ES-I3 (cell line): Measurements from ENCODE around the gene JPH2.

Experiments used
- H3K36me3 ChIP-seq: 2 replicates; pipeline ENCODE4 v1.6.1; 2013; ENCODE audit warnings: mild to moderate bottlenecking, low read length, control low read depth, moderate library complexity; ENCODE audit not compliant: insufficient read depth
- H3K4me1 ChIP-seq: 2 replicates; pipeline ENCODE4 v1.6.1; 2013; ENCODE audit warnings: mild to moderate bottlenecking, control low read depth, low read length; ENCODE audit not compliant: insufficient read depth
- H3K9ac ChIP-seq: 2 replicates; pipeline ENCODE4 v1.6.1; 2013; ENCODE audit warnings: low read depth, mild to moderate bottlenecking, low read length, moderate library complexity
- H3K9me3 ChIP-seq: 2 replicates; pipeline ENCODE4 v1.6.1; 2013; ENCODE audit warnings: mild to moderate bottlenecking, low read length, moderate library complexity; ENCODE audit not compliant: control insufficient read depth, insufficient read depth

JPH2 gene

GRCh38 chr20:44170816-44171410 is 16.1 kb downstream of the JPH2 start:
- H3K4me1 ChIP-seq: peaks cover 15% of the 10 kb centered on the region; the same call in 1 of the 2 replicates

GRCh38 chr20:44167736-44168135 is 19.3 kb downstream of the JPH2 start:
- peaks cover 28% of the 10 kb centered on the region for H3K4me1 ChIP-seq

More at GRCh38 chr20:44170816-44171410, 16.1 kb downstream of the JPH2 start:
- Histone ChIP-seq H3K9ac (no peak overlapping the region), H3K9me3 (no peaks in the 10 kb centered on the region), H3K36me3 (no peaks in the 10 kb centered on the region)

GRCh38 chr20:44166477-44166876 is 20.5 kb downstream of the JPH2 start:
- H3K4me1 ChIP-seq: peaks cover 23% of the 10 kb centered on the region
- H3K9ac ChIP-seq: no peak overlapping the region
- H3K36me3 ChIP-seq: no peaks in the 10 kb centered on the region
- no peaks in the 10 kb centered on the region for H3K9me3 ChIP-seq

More at GRCh38 chr20:44167736-44168135, 19.3 kb downstream of the JPH2 start:
- Histone ChIP-seq H3K36me3 (no peaks in the 10 kb centered on the region), H3K9me3 (no peaks in the 10 kb centered on the region), H3K9ac (no peak overlapping the region)

GRCh38 chr20:44166008-44166407 is 21.0 kb downstream of the JPH2 start:
- H3K36me3 ChIP-seq: no peaks in the 10 kb centered on the region
- H3K9me3 ChIP-seq: no peaks in the 10 kb centered on the region
- H3K4me1 ChIP-seq: peaks cover 19% of the 10 kb centered on the region
- H3K9ac ChIP-seq: no peak overlapping the region

GRCh38 chr20:44160133-44160532 is 26.9 kb downstream of the JPH2 start:
- Histone ChIP-seq H3K36me3 (no peaks in the 10 kb centered on the region), H3K9ac (no peak overlapping the region), H3K4me1 (peaks cover 7% of the 10 kb centered on the region), H3K9me3 (no peaks in the 10 kb centered on the region)

GRCh38 chr20:44159711-44160110 is 27.3 kb downstream of the JPH2 start:
- Histone ChIP-seq H3K9ac (no peak overlapping the region), H3K4me1 (peaks cover 7% of the 10 kb centered on the region), H3K36me3 (no peaks in the 10 kb centered on the region), H3K9me3 (no peaks in the 10 kb centered on the region)

GRCh38 chr20:44159125-44159524 is 27.9 kb downstream of the JPH2 start:
- H3K4me1 ChIP-seq: peaks cover 1% of the 10 kb centered on the region; the same call in 1 of the 2 replicates
- no peak overlapping the region for H3K9ac ChIP-seq

GRCh38 chr20:44157061-44157460 is 29.9 kb downstream of the JPH2 start:
- Histone ChIP-seq H3K36me3 (no peaks in the 10 kb centered on the region), H3K9ac (no peak overlapping the region), H3K9me3 (no peaks in the 10 kb centered on the region), H3K4me1 (no peaks in the 10 kb centered on the region; the same call in 1 of the 2 replicates)

More at GRCh38 chr20:44159125-44159524, 27.9 kb downstream of the JPH2 start:
- no peaks in the 10 kb centered on the region for H3K36me3 ChIP-seq
- H3K9me3 ChIP-seq: no peaks in the 10 kb centered on the region

GRCh38 chr20:44154521-44155001 is 32.4 kb downstream of the JPH2 start:
- no peaks in the 10 kb centered on the region for H3K36me3 ChIP-seq
- no peaks in the 10 kb centered on the region for H3K9me3 ChIP-seq
- no peaks in the 10 kb centered on the region; the same call in 1 of the 2 replicates for H3K4me1 ChIP-seq
- H3K9ac ChIP-seq: no peak overlapping the region

GRCh38 chr20:44153636-44154043 is 33.3 kb downstream of the JPH2 start:
- Histone ChIP-seq H3K9ac (no peak overlapping the region), H3K9me3 (no peaks in the 10 kb centered on the region), H3K4me1 (no peaks in the 10 kb centered on the region; the same call in 1 of the 2 replicates), H3K36me3 (no peaks in the 10 kb centered on the region)

- no peaks in the 10 kb centered on the region for H3K36me3 ChIP-seq
Observed at GRCh38 chr20:44151621-44152416, 35.2 kb downstream of the JPH2 start.

GRCh38 chr20:44146272-44146671 is 40.7 kb downstream of the JPH2 start:
- H3K4me1 ChIP-seq: no peaks in the 10 kb centered on the region

More at GRCh38 chr20:44151621-44152416, 35.2 kb downstream of the JPH2 start:
- Histone ChIP-seq H3K4me1 (no peaks in the 10 kb centered on the region; the same call in 1 of the 2 replicates), H3K9ac (no peak overlapping the region), H3K9me3 (no peaks in the 10 kb centered on the region)

GRCh38 chr20:44145131-44145775 is 41.7 kb downstream of the JPH2 start:
- Histone ChIP-seq H3K36me3 (no peaks in the 10 kb centered on the region), H3K9me3 (no peaks in the 10 kb centered on the region), H3K4me1 (no peaks in the 10 kb centered on the region), H3K9ac (no peak overlapping the region)

More at GRCh38 chr20:44146272-44146671, 40.7 kb downstream of the JPH2 start:
- H3K9ac ChIP-seq: no peak overlapping the region
- no peaks in the 10 kb centered on the region for H3K36me3 ChIP-seq
- H3K9me3 ChIP-seq: no peaks in the 10 kb centered on the region

- peaks cover 3% of the 10 kb centered on the region; the same call in 1 of the 2 replicates for H3K4me1 ChIP-seq
- no peaks in the 10 kb centered on the region for H3K9me3 ChIP-seq
- no peak overlapping the region for H3K9ac ChIP-seq
- no peaks in the 10 kb centered on the region for H3K36me3 ChIP-seq
Observed at GRCh38 chr20:44143936-44144335, 43.1 kb downstream of the JPH2 start.
